Measurements from ENCODE around the gene METRNL.

DNA sequence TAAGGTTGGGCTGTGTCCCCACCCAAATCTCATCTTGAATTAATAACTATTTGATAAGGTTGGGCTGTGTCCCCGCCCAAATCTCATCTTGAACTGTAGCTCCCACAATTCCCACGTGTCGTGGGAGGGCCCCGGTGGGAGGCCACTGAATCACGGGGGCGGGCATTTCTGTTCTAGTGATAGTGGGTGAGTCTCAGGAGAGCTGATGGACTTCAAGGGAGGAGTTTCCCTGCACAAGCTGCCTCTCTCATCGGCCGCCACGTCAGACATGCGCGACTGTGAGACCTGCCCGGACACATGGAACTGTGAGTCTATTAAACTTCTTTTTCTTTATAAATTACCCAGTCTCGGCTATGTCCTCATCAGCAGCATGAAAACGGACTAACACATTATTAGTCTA lies 44.9 kb upstream of the METRNL start:
- TF ChIP-seq, protein P1, sequence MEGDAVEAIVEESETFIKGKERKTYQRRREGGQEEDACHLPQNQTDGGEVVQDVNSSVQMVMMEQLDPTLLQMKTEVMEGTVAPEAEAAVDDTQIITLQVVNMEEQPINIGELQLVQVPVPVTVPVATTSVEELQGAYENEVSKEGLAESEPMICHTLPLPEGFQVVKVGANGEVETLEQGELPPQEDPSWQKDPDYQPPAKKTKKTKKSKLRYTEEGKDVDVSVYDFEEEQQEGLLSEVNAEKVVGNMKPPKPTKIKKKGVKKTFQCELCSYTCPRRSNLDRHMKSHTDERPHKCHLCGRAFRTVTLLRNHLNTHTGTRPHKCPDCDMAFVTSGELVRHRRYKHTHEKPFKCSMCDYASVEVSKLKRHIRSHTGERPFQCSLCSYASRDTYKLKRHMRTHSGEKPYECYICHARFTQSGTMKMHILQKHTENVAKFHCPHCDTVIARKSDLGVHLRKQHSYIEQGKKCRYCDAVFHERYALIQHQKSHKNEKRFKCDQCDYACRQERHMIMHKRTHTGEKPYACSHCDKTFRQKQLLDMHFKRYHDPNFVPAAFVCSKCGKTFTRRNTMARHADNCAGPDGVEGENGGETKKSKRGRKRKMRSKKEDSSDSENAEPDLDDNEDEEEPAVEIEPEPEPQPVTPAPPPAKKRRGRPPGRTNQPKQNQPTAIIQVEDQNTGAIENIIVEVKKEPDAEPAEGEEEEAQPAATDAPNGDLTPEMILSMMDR (IDR thresholded peaks at IDR 0.05), result no peak
- no peak for TF ChIP-seq POLR2A (IDR thresholded peaks at IDR 0.05)

All from uterus (tissue), 2 donors.